GM19043 (cell line): ENCODE results near the gene SIL1.
"Not testable (repeated sequence)": the region's sequence is repeated elsewhere in the genome, so short reads cannot be mapped to it uniquely, and the experiment has no call there.

Experiments
- ATAC-seq: cut with Tn5 transposase; IDR thresholded peaks from one replicate; pipeline ENCODE4 v1.9.1; 2021; ENCODE audit warnings: low read depth; ENCODE audit not compliant: unreplicated experiment

Gene SIL1

DNA sequence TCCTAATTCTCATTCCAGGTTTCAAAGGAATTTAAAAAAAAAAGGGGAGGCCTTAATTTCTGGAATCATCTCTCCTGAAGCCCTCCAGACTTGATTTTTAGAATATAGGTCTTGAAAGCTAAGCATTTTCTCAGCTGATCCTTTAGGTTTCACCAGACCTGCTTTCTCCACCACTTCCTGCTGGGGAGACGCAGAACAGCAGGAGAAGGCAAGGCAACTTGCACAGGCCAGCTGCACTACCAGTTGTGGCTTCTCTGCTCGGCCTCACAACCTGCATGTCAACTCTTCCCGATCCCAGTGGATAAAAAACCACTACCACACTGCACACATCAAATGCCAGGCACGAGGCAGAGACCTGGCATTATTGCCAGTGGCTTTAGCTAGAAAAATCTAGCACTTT, 119.8 kb downstream of the SIL1 start:
- no peak for ATAC-seq

DNA sequence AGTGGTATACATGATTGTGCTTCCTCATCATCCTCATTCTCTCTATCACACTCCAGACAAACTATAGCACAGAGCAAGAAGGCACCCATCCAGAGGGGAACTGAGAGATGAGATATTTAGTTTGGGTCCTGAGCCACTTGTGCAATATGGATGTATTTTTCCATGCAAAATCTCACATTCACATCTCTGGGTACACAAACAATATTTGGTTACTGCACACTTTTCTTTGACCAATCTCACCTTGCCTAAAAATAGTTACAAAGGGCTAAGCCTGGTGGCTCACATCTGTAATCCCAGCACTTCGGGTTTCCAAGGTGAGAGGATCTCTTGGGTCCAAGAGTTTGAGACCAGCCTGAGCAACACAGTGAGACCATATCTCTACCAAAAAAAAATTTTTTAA, 120.3 kb downstream of the SIL1 start:
- no peak for ATAC-seq

DNA sequence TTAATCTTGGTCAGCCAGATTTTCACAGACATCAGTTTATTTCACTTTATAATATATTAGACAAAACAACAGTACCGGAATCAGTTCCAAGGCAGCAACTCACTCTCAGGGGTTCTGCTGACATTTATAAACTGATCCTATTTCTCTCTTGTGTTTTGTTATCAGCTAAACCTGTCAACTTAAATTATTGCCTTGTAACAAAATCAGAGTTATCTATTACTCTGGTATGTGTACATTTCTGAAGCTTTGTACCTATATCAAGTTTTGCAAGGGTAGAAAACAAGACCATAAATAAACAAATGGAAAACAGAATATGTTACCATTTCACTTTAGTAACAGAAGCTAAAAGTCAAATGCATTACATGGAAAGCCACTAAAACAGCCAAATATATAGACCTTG, 122.1 kb downstream of the SIL1 start:
- ATAC-seq, result no peak

DNA sequence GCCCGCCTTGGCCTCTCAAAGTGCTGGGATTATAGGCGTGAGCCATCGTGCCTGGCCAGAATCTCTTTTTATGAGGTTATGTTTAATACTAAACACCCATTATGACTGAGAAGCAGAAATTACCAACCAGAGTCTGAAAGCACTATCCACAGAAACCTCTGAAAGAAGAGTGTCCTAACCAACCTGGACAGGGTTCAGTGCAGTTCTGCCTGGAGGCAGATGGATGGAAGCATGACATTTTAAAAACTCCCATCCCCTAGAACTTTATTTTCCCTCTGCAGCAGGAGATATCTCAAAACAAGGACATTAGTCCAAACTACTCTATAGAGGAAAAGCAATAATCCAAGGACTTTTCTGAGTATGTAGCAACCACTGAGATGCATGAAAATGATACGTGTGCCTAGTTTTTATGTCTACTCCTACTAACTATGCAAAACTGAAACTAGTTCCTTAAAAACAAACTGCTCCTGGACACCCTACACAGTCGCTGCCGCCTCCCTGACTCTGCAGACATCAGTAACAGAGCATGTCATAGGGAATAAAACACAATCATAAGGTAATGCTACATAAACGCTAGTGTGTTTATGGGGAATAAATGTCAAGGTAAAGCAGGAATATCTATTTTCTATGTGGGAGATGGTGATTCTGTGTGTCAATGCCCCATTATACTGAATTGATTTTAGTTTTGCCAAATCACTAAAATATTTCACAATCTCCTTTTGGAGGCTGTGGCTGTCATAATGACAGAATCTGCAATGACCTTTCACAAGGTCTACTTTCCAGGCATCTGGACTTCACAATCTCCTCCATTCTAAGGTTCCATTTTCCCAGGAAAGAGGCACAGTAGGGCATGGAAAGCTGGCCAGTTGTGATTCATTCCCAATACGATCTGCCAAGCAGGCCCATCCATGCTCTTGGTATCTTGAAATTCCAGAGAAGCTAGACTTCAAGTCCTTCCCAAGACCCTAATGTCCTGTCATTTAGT, 122.8 kb downstream of the SIL1 start:
- no peak for ATAC-seq

DNA sequence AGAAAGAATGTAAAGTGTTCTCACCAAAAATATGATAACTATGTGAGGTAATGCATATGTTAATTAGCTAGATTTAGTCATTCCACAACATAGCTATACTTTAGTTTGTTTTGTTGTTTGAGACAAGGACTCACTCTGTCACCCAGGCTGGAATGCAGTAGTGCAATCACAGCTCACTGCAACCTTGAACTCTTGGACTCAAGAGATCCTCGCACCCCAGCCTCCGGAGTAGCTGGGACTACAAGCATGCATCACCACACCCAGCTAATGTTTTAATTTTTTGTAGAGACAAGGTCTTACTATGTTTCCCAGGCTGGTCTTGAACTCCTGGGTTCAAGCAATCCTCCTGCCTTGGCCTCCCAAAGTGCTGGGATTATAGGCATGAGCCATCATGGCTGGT, 124.2 kb downstream of the SIL1 start:
- ATAC-seq, result not testable (repeated sequence)

DNA sequence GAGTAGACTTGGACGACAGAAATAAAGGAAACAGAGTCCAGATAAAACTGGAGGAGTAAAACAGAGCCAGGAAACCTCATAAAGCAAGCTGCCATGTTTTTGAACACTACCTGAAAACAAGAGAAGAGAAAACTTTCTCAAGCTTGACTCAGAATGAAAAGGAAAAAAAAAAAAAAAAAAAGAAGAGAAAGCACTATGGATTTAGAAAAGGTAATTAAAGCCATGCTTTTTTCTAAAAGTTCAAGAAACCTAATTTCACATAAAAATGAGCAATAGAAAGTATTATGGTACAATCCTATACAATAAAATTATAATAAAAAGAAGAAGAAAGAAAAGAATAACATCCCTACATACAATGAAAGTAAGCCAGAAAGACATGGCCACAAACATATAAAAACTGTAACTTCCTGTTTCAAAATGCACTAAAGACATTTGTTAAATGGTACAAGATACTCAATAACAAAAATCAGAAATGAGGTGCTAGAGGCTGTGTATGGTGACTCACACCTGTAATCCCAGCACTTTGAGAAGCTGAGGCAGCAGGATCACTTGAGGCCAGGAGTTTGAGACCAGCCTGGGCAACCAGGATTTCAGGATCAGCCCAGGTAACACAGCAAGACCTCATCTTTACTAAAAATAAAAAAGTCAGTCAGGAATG, 129.5 kb downstream of the SIL1 start:
- ATAC-seq, result no peak

DNA sequence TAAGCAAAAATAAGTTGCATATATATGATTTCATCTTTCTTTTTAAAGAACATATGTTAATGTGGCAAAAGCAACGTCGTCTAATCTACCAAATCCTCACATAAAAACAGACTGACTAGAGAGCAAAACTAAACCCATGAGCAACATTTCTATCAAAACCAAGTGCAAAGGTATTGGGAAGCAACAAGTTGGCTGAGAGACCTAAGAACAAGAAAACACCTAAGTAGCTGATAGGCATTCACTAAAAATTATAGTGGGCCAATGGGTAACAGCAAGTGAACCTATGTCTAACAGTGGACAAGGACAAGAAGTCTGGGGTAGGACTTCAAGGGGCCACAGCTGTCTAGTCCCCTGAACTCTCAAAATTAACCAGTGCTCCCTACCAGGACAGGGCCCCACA, 130.1 kb downstream of the SIL1 start:
- ATAC-seq, result no peak

DNA sequence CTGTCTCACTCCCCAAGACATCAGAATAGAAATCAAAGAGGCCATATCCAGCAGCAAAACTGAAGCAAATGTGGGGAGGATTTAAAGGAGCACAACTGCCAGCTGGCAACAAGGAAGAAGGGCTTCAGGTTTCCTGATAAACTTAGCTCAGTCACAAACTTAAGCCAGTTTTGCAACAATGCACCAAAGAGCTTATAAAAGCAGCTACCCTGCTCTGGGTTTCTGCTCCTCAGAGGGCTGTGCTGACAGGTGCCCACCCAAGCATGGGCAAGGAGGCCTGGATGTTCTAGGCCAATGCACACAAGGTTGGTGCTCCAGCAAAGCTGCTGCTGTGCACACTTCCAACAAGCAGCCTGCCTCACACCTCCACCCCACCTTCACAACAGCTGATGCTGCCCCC, 132.9 kb downstream of the SIL1 start:
- no peak for ATAC-seq

DNA sequence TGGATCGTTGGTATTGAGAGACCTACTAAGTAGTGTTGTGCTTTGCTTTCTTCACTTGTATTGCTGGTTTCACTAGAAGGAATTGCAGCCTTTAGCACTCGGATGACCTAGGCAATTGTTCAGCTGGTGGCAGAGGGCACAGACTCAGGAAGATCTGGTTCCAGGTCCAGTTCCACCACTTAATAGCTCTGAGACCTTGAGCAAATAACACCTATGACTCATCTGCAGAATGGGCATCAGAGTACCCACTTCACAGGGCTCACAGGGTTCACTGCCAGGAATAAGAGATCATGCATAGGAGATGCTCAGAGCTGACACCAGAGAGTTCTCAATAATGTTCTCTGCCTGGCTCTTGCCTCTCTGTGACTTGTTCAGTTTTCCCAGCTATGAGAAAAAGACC, 133.6 kb downstream of the SIL1 start:
- ATAC-seq, result no peak

DNA sequence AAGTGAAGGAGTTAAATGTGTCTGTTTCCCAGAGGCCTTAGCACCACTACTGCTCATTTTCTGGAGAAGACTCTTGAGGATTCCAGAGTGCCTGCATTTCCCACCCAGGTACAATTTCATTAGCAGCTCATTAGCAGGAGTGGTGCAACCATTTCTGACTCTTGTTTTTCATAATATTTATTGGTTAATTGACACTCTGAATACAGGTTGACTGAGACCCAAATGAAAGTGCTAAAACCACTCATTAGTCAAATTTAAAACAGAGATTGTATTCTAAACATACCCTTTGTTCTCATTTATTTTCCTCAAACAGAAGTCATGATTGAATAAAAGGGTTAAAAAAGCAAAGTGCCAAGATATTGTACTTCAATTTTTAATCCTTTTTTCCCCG, 134.5 kb downstream of the SIL1 start:
- no peak for ATAC-seq

DNA sequence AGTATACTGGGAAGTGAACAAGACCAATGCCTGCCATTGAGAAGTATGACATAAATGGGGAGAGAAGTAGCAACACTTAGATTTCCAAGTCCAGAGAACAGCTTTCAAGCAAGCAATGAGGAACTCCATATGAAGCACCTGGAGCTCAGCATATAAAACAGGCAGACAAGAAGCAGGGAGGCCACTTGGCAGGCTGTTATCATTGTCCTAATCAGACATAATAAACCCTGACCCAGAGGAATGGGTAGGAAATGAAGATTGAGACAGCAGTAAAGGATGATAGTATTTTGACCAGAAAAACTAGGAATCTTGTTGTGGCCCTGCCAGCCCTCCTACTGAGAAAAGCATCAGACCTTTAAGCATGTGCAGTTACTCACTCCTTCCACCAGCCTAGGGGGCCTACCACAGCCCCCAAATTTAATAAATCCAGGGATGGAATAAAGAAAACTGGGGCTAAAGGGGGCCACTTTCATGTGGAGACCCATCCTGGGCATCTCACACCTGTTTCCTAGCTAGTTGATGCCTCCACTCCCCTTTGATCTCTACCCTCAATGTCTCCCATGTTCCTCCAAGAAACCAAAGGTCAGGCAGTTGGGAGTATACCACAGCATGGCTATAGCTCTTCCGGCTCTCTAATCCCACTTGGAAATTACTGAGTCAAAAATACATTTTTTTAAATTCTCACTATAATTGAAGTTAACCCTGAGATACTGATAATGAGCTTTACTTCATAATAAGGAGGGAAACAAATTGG, 135.1 kb downstream of the SIL1 start:
- no peak for ATAC-seq

DNA sequence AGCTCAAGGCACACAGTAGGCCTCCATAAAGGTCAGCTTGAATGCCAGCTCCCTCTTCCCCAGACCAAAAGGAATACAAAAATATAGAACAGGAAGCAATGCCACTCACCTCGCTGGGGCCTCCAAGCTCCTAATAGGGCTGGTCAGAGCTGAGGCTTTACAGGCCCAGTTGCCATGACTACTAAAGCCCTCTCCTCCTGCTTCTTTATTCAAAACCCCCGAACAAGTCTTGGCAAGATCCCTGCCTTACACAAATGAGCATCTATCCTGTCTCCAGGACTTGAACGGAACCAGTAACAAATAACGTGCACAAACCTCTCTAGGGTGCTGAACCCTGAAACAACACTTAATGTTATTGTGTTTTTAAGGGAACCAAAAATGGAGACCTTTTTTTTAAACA, 136.3 kb downstream of the SIL1 start:
- no peak for ATAC-seq

DNA sequence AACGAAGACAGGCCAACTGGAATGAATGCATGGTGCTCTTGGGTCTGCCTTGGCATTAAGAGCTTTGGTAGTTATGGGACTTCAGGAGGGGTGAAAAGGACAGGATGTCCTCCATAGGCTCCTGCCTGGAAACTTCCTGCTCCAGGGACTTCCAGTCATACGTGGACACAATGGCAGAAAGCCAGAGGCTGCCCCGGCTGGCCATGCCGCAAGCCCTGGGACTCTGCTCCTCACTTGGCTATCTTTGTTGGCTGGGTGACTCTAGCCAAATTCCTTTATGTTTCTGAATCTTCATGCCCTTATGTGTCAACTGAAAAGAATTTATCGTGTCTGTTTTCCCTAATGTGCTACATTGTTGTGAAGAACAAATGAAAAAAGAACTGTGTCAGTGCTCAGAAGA, 136.9 kb downstream of the SIL1 start:
- ATAC-seq, result no peak

DNA sequence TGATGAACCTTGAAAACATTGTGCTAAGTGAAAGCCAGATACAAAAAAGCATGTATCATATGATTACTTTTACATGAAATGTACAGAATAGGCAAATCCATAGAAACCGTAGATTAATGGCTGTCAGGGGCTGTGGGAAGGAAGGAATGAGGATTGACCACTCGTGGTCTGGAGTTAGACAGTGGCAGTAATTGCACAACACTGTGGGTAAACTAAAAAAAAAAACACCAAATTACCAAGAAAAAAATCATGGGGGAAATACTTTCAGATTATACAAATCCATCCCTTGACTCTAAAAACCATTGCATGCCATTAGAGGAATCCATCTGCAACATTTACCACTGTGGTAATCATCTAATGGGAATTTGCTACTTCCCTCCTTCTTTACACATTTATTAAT, 140.0 kb downstream of the SIL1 start:
- ATAC-seq, result no peak

DNA sequence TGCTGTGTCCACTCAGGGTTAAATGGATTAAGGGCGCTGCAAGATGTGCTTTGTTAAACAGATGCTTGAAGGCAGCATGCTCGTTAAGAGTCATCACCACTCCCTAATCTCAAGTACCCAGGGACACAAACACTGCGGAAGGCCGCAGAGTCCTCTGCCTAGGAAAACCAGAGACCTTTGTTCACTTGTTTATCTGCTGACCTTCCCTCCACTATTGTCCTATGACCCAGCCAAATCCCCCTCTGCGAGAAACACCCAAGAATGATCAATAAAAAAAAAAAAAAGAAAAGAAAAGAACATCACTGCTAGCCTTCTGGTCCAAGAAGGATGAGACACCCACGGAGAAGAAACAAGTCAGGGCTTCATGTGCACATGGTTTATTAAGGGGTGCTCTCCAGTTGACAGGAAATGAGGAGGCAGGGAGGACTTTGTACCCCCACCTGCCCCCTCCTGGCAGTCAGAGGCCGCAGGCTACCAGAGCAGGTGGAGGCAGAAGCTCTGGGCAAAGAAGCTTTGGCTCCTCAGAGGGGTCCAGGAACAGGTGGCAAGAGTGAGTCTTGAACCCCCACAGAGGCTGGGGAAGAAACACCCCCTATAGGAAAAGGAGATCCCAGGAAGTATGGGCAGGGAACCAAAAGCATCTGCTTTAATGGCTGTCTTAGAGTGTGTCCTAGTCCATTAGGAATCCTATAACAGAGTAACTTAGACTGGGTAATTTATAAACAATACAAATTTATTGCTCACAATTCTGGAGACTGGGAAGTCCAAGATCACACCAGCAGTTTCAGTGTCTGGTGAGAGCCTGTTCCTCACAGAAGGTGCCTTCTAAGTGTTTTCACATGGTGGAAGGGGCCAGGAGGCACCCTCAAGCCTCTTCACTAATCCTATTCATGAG, 140.9 kb downstream of the SIL1 start:
- ATAC-seq, result not testable (repeated sequence)

DNA sequence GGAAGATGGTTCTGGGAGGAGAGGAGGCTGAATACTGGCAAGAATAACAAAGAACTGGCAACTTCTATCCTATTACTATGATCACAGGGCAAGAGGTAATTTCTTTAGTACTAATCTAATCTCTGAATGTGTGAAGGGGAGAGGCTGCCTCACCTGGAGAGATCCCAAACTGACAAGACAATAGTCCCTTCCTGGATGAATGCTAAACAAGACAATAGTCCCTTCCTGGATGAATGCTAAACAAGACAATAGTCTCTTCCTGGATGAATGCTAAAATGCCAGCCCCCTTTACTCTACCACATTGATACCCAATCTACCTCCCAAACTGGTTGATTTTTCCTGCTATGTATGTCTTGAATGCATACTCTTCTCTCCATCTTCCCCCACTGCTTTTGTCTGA, 145.2 kb downstream of the SIL1 start:
- no peak for ATAC-seq

DNA sequence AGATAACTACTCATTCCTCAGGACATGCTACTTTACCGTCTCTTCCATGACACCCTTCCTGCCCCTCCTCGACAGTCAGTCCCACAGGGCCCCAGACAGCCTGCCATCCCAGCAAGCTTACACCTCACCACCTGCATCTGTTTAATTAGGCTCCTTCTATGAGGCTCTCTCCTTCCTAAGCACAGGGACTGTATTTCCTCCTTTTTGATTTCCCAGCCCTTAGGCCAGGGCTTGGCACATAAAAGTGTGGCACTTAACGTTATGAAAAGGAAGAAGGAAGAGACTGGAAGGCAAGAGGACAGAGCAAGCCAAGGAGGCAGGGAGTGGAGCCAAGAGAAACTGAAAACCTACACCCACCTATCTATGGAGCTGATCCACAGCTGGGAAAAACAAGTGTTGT, 146.8 kb downstream of the SIL1 start:
- ATAC-seq, result no peak

DNA sequence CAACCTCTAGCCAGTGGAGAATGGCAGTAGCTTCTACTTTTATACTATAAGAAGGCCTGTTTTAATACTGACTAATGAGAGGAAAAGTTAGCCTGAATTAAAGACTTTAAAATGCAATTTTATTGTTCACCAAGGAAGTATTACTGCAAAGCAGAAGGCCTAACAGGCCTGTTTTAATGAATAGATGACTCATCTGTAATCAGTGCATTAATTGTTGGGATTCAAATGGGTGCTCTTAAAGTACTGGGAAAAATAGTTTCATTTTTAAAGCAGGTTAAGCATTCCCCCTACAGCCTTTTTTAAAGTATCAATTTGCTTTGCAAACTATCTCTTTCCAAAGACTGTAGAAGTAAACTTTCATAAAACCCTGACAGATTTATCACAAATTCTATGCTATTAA, 147.7 kb downstream of the SIL1 start:
- no peak for ATAC-seq

DNA sequence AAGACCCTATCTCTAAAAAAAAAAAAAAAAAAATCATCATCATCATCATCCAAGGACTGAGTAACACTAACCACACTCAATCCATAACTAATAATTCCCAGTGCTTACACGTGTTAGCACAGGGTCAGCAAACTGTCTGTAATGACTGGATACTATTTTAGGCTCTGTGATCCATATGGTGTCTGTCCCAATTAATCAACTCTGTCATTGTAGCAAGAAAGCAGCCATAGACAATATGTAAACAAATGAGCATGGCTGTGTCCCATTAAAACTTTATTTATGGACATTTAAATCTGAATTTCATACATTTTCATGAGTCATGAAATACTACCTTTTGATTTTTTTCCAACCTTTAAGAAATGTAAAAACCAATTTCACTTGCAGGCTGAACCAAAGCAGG, 148.4 kb downstream of the SIL1 start:
- ATAC-seq, result no peak

DNA sequence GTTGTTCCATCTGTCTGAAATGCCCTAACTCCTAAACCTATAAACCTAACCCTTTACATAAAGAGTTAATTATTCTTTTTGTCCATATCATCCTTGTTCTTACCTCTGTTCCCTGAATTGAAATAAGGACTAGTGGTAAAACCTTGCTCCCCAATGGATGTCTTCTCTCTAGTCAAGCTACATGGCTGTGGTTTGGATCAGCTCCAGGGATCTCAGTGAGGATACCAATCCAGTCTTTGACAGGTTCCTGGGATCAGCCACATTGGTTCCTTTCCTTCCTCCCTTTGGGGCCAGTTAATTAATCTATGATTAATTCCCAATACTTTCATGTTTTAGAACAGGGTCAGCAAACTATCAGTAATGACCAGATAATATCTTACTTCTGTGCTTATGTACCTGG, 151.6 kb downstream of the SIL1 start:
- ATAC-seq, result no peak
